Cardiac muscle cell (in vitro differentiated cells and primary cell): ENCODE measurements around the gene LRP1B. TPM values are rescaled to one million over a fixed set of nuclear protein-coding genes. Genes with fewer than 3 reads are reported as not detected.

Experiments used
- DNase-seq, 2 donors: peaks; one replicate each; pipeline versions ENCODE4 v3.0.0 to v3.0.0-alpha.2; 2010 to 2017; ENCODE audit warnings: low read depth in 1 of 2, low spot score in 1 of 2
- H3K27ac ChIP-seq: fragments of 200-600 bp; sonication (generic); 2 replicates; pipeline ENCODE4 v1.5.1; 2016
- H3K27me3 ChIP-seq: fragments of 200-600 bp; sonication (generic); 2 replicates; pipeline ENCODE4 v1.6.0; 2016; ENCODE audit warnings: control low read depth
- H3K36me3 ChIP-seq: fragments of 200-600 bp; sonication (generic); 2 replicates; pipeline ENCODE4 v1.5.1; 2016; ENCODE audit warnings: control low read depth
- H3K4me1 ChIP-seq: fragments of 200-600 bp; sonication (generic); 2 replicates; pipeline ENCODE4 v1.8.1; 2017; ENCODE audit warnings: low read depth, mild to moderate bottlenecking, mixed run types
- H3K4me3 ChIP-seq: fragments of 200-600 bp; sonication (generic); 2 replicates; pipeline ENCODE4 v1.5.1; 2016; ENCODE audit warnings: mild to moderate bottlenecking
- H3K9me3 ChIP-seq: fragments of 200-600 bp; sonication (generic); 2 replicates; pipeline ENCODE4 v1.5.1; 2017; ENCODE audit warnings: low read depth, mild to moderate bottlenecking, control low read depth
- CTCF ChIP-seq: IDR thresholded peaks from 2 replicates; pipeline ENCODE4 v1.5.1; 2012; ENCODE audit warnings: low read depth, mild to moderate bottlenecking, low read length
- polyA plus RNA-seq: library from polyadenylated mRNA; unstranded; fragments of >200 nt; fragmentation: Nextera tagmentation; extraction: Ambion mirVana; gene quantifications from 2 replicates; pipeline ENCODE4 v1.2.1, GENCODE V29; 2016
- total RNA-seq: library from RNA; depleted of rRNA; stranded (reverse); fragments of >200 nt; gene quantifications from 2 replicates; pipeline ENCODE4 v1.2.3, GENCODE V29; 2016

The LRP1B gene
- total and polyA plus RNA-seq, 2 experiments from 2014 or later: 1.2 to 2.5 TPM

DNA sequence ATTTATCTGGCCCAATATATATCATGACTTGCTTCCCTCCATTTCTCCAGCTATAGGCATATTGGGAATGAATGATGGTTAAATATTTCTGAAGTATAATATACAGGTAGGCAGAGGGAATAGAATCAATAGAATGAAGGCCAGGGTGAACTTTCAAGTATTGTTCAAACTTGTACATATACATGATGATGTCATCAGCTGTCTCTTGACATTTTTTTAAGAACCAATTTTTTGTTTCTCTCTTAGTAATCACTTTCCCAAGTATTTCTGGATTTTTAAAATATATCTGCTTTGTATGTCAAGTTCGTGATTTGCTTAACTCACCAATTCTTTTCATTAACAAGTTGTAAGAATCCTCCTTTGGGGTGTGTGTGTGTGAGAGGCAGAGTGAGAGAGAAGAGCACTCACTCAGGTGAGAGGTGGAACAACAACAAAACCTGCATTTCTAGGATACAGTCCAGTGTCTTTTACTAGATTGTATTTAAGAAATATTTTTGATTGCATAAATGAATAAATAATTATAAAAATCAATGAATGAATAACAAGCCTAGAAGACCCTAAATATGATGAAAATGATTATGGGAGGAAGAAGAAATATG, 1239.1 kb downstream of the LRP1B start:
- H3K36me3 ChIP-seq: no peaks in the 10 kb centered on the region
- peak in 1 of 2 donors; percentile 1 for DNase-seq
- no peak overlapping the region for H3K4me3 ChIP-seq
- H3K27ac ChIP-seq: no peak overlapping the region
- no peaks in the 10 kb centered on the region for H3K4me1 ChIP-seq
- no peak for TF ChIP-seq CTCF
- no peaks in the 10 kb centered on the region for H3K27me3 ChIP-seq
- H3K9me3 ChIP-seq: no peaks in the 10 kb centered on the region

DNA sequence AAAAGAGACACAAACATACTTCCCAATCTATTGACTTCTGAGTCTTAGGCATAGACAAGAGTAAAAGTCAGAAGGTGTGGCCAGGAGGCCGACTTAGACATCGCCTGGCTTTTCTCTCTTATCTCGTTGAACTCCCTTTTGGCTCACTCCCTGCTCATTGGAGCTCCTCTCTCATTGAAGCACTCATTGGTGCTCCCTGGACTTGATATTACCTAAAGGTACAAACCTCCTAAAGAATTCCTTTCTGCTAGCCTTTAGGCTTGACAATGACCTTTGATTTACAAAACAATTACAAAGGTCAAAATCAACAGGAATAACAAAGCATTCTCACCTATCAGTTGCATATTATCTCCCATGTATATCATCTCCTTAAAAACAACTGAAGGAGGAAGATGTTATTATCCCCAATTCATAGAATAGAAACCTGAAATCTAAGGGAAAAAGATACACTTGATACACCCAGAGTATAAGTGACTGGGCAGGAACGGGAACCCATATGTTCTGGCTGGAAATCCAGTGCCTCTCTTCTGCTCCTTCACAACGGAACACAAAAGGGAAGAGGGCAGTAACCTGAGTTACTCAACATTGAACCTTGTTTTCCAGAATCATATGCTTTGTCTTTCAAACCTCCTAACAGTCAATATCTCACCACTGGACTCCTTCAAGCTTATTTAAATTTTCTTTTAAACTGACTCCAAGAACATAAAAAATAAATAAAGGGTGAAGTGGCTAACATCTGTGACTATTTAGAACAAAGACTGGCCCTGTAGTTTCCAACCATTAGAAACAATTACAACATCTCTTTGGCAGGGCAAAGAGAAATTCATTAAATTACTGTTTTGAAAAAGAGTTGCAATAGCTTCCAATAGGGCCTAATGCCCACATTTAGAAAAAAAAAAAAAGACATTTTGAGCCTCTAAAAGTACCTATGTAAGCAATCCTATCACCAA, 1247.9 kb downstream of the LRP1B start:
- no peak overlapping the region for H3K4me3 ChIP-seq
- DNase-seq: no peak
- no peaks in the 10 kb centered on the region for H3K27me3 ChIP-seq
- no peaks in the 10 kb centered on the region for H3K9me3 ChIP-seq
- H3K27ac ChIP-seq: no peak overlapping the region
- no peaks in the 10 kb centered on the region for H3K4me1 ChIP-seq
- no peak for TF ChIP-seq CTCF
- H3K36me3 ChIP-seq: no peaks in the 10 kb centered on the region

DNA sequence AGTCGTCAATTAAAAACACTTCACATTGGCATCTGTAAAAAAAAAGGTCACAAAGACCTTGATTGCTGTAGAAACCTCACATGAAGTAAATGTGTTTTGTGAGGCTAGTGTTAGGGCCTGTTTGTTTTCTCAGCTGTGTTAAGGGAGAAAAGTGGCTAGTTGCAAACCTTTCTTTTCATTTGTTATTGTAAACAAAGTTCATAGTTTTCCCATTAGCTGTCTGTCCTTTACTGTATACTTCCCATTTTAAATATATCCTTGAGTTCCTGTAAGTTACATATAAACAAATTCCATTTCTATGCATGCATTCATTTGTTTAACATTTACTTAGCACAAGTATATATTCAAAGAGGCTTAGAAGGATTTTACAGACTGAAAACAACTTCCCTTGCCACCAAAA, 1250.2 kb downstream of the LRP1B start:
- no peaks in the 10 kb centered on the region for H3K9me3 ChIP-seq
- TF ChIP-seq CTCF: no peak

DNA sequence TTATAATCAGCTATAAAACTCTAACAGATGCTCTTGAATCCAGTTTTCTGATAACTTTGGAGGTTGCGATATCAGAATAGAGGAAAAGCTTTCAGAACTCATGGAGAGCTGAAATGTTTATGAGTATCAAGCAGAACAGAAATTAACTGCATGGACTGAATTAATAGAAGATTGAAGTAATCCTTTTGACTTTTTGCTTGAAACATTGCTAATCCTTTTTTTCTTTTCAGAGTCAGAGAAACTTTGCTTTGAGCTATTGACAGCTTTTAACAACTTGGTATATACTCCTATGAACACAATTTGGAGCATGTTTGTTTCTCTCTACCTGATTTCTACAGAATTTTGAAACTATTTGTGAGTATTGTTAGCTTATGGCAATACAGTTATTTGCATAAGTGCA, 1254.8 kb downstream of the LRP1B start:
- no peaks in the 10 kb centered on the region for H3K27me3 ChIP-seq
- H3K9me3 ChIP-seq: no peaks in the 10 kb centered on the region
- no peak overlapping the region for H3K4me3 ChIP-seq
- H3K27ac ChIP-seq: no peak overlapping the region
- no peaks in the 10 kb centered on the region for H3K4me1 ChIP-seq
- TF ChIP-seq CTCF: no peak
- H3K36me3 ChIP-seq: no peaks in the 10 kb centered on the region
- DNase-seq: no peak

More for the DNA sequence above, 1250.2 kb downstream of the LRP1B start:
- DNase-seq: no peak
- no peaks in the 10 kb centered on the region for H3K36me3 ChIP-seq
- H3K4me3 ChIP-seq: no peak overlapping the region
- no peak overlapping the region for H3K27ac ChIP-seq
- no peaks in the 10 kb centered on the region for H3K27me3 ChIP-seq
- no peaks in the 10 kb centered on the region for H3K4me1 ChIP-seq

DNA sequence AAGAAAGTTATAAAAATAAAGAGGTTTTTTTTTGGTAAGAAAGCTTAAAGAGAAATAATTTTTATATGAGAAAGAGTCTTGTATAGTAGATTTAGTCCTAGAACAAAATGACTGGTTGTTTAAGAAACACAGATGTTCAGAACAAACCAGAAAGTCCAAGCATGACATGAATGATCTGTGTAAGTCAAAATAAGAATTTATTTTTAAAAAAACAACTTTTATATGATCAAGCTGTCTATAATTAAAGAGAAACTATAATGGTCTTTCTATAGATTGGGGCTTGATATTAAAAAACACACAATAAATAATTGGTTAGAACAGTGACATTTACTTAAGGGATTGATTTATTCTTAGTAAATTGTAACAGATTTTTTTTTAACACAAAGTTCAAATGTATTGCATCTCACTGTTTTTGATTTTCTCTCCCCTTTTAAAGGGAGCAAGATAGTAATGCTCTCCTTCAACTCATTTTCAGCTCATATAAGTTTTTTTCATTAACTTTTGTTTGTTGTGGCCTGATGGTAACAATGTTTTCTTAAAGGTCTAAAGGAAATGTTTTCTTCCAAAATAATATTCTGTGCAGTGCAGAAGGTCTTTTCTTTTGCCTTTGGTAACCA, 1256.8 kb downstream of the LRP1B start:
- Histone ChIP-seq H3K27me3 (no peaks in the 10 kb centered on the region), H3K4me3 (no peak overlapping the region), H3K36me3 (no peaks in the 10 kb centered on the region), H3K27ac (no peak overlapping the region), H3K9me3 (no peaks in the 10 kb centered on the region), H3K4me1 (no peaks in the 10 kb centered on the region)
- no peak for DNase-seq
- no peak for TF ChIP-seq CTCF
